ENCODE results near the gene SLC17A3.

Gene SLC17A3

DNA sequence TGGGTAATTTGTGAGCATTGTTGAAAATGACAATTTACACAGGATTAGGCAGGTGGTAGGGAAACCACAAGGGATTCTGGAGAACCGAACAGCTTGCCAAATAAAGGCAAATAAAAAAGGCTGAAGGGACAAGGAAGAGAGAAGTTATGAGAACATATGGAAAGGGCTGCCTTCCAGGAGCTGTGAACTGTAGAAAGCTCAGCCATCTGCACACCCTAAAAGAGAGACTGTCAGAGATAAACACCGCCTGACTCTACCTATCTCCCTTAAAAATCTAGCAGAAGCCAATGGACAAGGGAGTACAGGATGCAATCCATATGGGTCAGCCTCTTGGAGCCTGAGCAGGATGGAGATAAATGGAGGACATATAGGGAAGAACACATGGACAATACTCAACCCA, 29.5 kb downstream of the SLC17A3 start:
- H3K9ac ChIP-seq (ENCODE audit: low read length): no peak overlapping the region
- no peak overlapping the region for H2AFZ ChIP-seq (ENCODE audit: low read length)
- no peaks in the 10 kb centered on the region for H3K79me2 ChIP-seq (ENCODE audit: low read length)
- no peak overlapping the region for H3K4me2 ChIP-seq (ENCODE audit: low read depth, low read length)
- no peak for DNase-seq
- no peaks in the 10 kb centered on the region for H3K27me3 ChIP-seq (replicated peaks; ENCODE audit: insufficient read depth, low read length)
- H3K27ac ChIP-seq (ENCODE audit: low read length): no peak overlapping the region
- H3K9me2 ChIP-seq (replicated peaks; ENCODE audit: insufficient read depth, low read length): no peaks in the 10 kb centered on the region
- H3K4me3 ChIP-seq (ENCODE audit: low read length): no peak overlapping the region
- no peak for TF ChIP-seq EZH2phosphoT487 (IDR thresholded peaks at IDR 0.05; ENCODE audit: low read length)
- TF ChIP-seq, protein P1, sequence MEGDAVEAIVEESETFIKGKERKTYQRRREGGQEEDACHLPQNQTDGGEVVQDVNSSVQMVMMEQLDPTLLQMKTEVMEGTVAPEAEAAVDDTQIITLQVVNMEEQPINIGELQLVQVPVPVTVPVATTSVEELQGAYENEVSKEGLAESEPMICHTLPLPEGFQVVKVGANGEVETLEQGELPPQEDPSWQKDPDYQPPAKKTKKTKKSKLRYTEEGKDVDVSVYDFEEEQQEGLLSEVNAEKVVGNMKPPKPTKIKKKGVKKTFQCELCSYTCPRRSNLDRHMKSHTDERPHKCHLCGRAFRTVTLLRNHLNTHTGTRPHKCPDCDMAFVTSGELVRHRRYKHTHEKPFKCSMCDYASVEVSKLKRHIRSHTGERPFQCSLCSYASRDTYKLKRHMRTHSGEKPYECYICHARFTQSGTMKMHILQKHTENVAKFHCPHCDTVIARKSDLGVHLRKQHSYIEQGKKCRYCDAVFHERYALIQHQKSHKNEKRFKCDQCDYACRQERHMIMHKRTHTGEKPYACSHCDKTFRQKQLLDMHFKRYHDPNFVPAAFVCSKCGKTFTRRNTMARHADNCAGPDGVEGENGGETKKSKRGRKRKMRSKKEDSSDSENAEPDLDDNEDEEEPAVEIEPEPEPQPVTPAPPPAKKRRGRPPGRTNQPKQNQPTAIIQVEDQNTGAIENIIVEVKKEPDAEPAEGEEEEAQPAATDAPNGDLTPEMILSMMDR (IDR thresholded peaks at IDR 0.05; ENCODE audit: low read length): no peak
- no peak for TF ChIP-seq EZH2 (optimal IDR thresholded peaks at IDR 0.05; ENCODE audit: low read depth, low read length)
- no peaks in the 10 kb centered on the region for H3K4me1 ChIP-seq (ENCODE audit: low read length)
- no peaks in the 10 kb centered on the region for H4K20me1 ChIP-seq (ENCODE audit: insufficient read depth, low read length)
- no peaks in the 10 kb centered on the region for H3F3A ChIP-seq (ENCODE audit: insufficient read depth, low read length)
- H3K9me3 ChIP-seq (replicated peaks; ENCODE audit: insufficient read depth, low read length): no peaks in the 10 kb centered on the region
- no peaks in the 10 kb centered on the region for H3K36me3 ChIP-seq (replicated peaks; ENCODE audit: insufficient read depth, low read length)

DNA sequence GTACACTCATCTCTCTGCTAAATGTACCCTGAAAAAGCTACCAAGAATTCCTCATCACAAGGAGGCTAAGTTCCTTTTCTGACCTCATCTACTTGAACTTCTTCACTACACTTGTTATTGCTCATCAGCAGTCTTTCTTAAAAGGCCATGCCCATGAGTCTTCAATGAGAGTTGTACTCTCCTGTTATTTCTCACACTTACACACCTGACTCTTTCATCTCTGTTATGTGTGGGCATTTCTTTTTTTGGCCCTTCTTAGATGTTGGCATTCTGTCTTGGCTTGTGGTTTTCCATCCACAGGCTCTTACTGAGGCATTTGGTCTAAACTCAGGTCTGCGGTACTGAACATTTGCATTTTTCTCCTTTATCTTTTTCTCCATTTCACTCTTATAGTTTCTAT, 31.5 kb downstream of the SLC17A3 start:
- H3K4me1 ChIP-seq (ENCODE audit: low read length): no peaks in the 10 kb centered on the region
- no peak overlapping the region for H3K4me2 ChIP-seq (ENCODE audit: low read depth, low read length)
- H3K4me3 ChIP-seq (ENCODE audit: low read length): no peak overlapping the region
- H3K27me3 ChIP-seq (replicated peaks; ENCODE audit: insufficient read depth, low read length): no peaks in the 10 kb centered on the region
- H3K27ac ChIP-seq (ENCODE audit: low read length): no peak overlapping the region
- no peaks in the 10 kb centered on the region for H4K20me1 ChIP-seq (ENCODE audit: insufficient read depth, low read length)
- H3K9me3 ChIP-seq (replicated peaks; ENCODE audit: insufficient read depth, low read length): no peaks in the 10 kb centered on the region
- no peaks in the 10 kb centered on the region for H3K36me3 ChIP-seq (replicated peaks; ENCODE audit: insufficient read depth, low read length)
- no peaks in the 10 kb centered on the region for H3F3A ChIP-seq (ENCODE audit: insufficient read depth, low read length)
- no peak overlapping the region for H2AFZ ChIP-seq (ENCODE audit: low read length)
- H3K9me2 ChIP-seq (replicated peaks; ENCODE audit: insufficient read depth, low read length): no peaks in the 10 kb centered on the region
- no peak for TF ChIP-seq EZH2phosphoT487 (IDR thresholded peaks at IDR 0.05; ENCODE audit: low read length)
- TF ChIP-seq EZH2 (optimal IDR thresholded peaks at IDR 0.05; ENCODE audit: low read depth, low read length): no peak
- TF ChIP-seq, protein P1 (IDR thresholded peaks at IDR 0.05; ENCODE audit: low read length): no peak
- H3K79me2 ChIP-seq (ENCODE audit: low read length): no peaks in the 10 kb centered on the region
- DNase-seq: peak; percentile 8
- H3K9ac ChIP-seq (ENCODE audit: low read length): no peak overlapping the region

DNA sequence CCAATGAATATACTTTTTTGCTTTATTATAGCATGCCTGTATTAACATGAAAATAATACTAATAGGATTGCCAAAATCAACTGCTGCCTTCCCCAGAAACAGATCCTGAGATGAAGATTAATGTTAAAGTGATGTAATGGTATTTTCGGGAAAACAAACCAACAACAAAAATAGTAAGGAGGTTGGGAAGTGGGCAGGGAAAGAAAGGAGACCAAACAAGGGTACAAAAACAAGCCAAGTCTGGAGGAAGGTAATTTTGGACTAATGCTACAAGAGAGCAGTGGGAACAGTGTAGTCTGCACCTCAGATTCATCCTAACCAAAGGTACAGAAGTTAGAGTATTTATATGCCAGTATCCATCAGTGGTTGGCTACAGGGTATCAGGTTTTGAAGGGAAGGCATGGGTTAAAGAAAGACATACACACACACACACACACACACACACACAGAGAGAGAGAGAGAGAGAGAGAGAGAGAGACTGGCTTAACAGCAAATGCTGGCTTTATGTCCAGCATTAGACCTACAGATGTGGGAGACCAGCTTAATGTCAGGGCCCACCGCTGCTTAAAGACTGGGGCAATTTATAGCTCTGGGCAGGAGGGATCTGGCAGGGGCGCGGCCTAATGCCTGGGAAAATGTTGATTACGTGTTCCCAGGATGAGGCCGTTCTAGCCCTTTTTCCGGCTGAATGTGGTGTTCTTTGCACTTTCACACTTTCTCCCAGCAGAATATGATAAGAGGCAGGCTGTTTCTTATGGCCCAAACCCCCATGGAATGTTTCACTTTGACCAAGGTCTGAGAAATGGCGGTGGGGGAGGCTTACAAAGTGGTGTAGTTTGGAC, 38.4 kb downstream of the SLC17A3 start:
- H3K27me3 ChIP-seq (replicated peaks; ENCODE audit: insufficient read depth, low read length): no peaks in the 10 kb centered on the region
- H3K4me2 ChIP-seq (ENCODE audit: low read depth, low read length): no peak overlapping the region
- no peaks in the 10 kb centered on the region for H3K79me2 ChIP-seq (ENCODE audit: low read length)
- no peaks in the 10 kb centered on the region for H3K36me3 ChIP-seq (replicated peaks; ENCODE audit: insufficient read depth, low read length)
- H3F3A ChIP-seq (ENCODE audit: insufficient read depth, low read length): no peaks in the 10 kb centered on the region
- H3K27ac ChIP-seq (ENCODE audit: low read length): no peak overlapping the region
- no peak for DNase-seq
- no peak overlapping the region for H2AFZ ChIP-seq (ENCODE audit: low read length)
- no peaks in the 10 kb centered on the region for H3K9me3 ChIP-seq (replicated peaks; ENCODE audit: insufficient read depth, low read length)
- TF ChIP-seq, protein P1 (IDR thresholded peaks at IDR 0.05; ENCODE audit: low read length): no peak
- no peaks in the 10 kb centered on the region for H4K20me1 ChIP-seq (ENCODE audit: insufficient read depth, low read length)
- no peaks in the 10 kb centered on the region for H3K4me1 ChIP-seq (ENCODE audit: low read length)
- H3K4me3 ChIP-seq (ENCODE audit: low read length): no peak overlapping the region
- no peaks in the 10 kb centered on the region for H3K9me2 ChIP-seq (replicated peaks; ENCODE audit: insufficient read depth, low read length)
- H3K9ac ChIP-seq (ENCODE audit: low read length): no peak overlapping the region

Measured in MM.1S (cell line).